NT2/D1 (cell line): Measurements from ENCODE around the gene SCAF4.

Source experiments
- SUZ12 ChIP-seq: IDR thresholded peaks from 2 replicates; pipeline ENCODE4 v1.6.1; 2011; ENCODE audit not compliant: insufficient read length, insufficient read depth; ENCODE audit errors: extremely low read depth
- YY1 ChIP-seq: IDR thresholded peaks from 2 replicates; pipeline ENCODE4 v1.6.1; 2011; ENCODE audit not compliant: insufficient read length, insufficient read depth
- ZNF274 ChIP-seq: IDR thresholded peaks from 2 replicates; pipeline ENCODE4 v1.6.1; 2011; ENCODE audit warnings: mild to moderate bottlenecking, low read depth, low read length

DNA sequence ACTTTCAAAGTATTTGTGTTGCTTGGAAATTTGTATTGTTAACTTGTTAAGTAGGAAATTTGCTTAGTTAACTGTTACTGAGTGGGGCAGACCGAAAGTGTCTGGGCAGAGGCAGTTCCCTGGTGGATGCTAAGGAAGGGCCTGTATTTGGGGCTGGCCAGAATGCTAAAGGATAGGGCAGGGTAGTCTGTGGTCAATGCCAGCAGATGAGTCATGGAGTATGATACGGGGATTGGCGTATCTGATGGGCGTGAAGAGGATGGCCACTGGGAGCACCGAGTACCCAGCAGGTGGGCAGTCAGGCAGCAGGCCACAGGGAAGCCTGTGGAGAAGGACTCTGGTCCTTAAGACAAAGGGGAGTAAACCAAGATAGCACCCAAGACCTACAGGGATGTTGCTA is 46.6 kb upstream of the SCAF4 start:
- TF ChIP-seq ZNF274 (no peak), SUZ12 (no peak), YY1 (no peak)
